ENCODE data around the gene PRSS53. TPM values are rescaled to one million over a fixed set of nuclear protein-coding genes. Genes with fewer than 3 reads are reported as not detected.

Gene PRSS53
- total RNA-seq, 4 donors from 2014 or later, result 0.93 to 1.9 (median 1.6) TPM

- peak; percentile 33 to 41 for DNase-seq
- H3K27me3 ChIP-seq, result no peaks in the 10 kb centered on the region
- WGBS, 2 donors, result 67 to 72% methylated on average over 3 to 8 of the region's 13 CpGs
- TF ChIP-seq CTCF (IDR thresholded peaks at IDR 0.05), result no peak
- TF ChIP-seq POLR2A (IDR thresholded peaks at IDR 0.05), result no peak
- H3K4me1 ChIP-seq, result no peaks in the 10 kb centered on the region
- no peaks in the 10 kb centered on the region for H3K9me3 ChIP-seq
- H3K4me3 ChIP-seq (replicated peaks in 1 of 3), result no peak overlapping the region
- H3K36me3 ChIP-seq, result peaks cover 22 to 25% of the 10 kb centered on the region in 2 donors
- H3K27ac ChIP-seq, result no peak overlapping the region
- intact Hi-C loops (cut with DNase I), result no loop called here
Observed at GRCh38 chr16:31083981-31084380, 4.8 kb downstream of the PRSS53 start.

- no peaks in the 10 kb centered on the region for H3K27me3 ChIP-seq
- no peak overlapping the region for H3K27ac ChIP-seq
- H3K9me3 ChIP-seq, result no peaks in the 10 kb centered on the region
- DNase-seq, result no peak
- peaks cover 27 to 29% of the 10 kb centered on the region in 2 donors for H3K36me3 ChIP-seq
- TF ChIP-seq POLR2A (IDR thresholded peaks at IDR 0.05), result no peak
- no peak for TF ChIP-seq CTCF (IDR thresholded peaks at IDR 0.05)
- intact Hi-C loops (cut with DNase I), result no loop called here
- H3K4me1 ChIP-seq, result no peaks in the 10 kb centered on the region
- H3K4me3 ChIP-seq (replicated peaks in 1 of 3), result no peak overlapping the region
- 75 to 88% methylated on average over 1 to 4 of the region's 5 CpGs for WGBS, 2 donors
Observed at GRCh38 chr16:31083556-31083955, 5.2 kb downstream of the PRSS53 start.

- H3K27me3 ChIP-seq, result no peaks in the 10 kb centered on the region
- no peak for DNase-seq
- no peak for TF ChIP-seq POLR2A (IDR thresholded peaks at IDR 0.05)
- TF ChIP-seq CTCF (IDR thresholded peaks at IDR 0.05), result no peak
- no peak overlapping the region for H3K4me3 ChIP-seq (replicated peaks in 1 of 3)
- H3K36me3 ChIP-seq, result peaks cover 31 to 34% of the 10 kb centered on the region in 2 donors
- H3K9me3 ChIP-seq, result no peaks in the 10 kb centered on the region
- no peaks in the 10 kb centered on the region for H3K4me1 ChIP-seq
- WGBS, 2 donors, result 79% methylated on average over 9 of the region's 9 CpGs
- no peak overlapping the region for H3K27ac ChIP-seq
- intact Hi-C loops (cut with DNase I), result no loop called here
Observed at GRCh38 chr16:31083081-31083480, 5.7 kb downstream of the PRSS53 start.

GRCh38 chr16:31082368-31083045 is 6.2 kb downstream of the PRSS53 start:
- Histone ChIP-seq H3K27ac (no peak overlapping the region), H3K4me3 (replicated peaks in 1 of 3) (no peak overlapping the region), H3K27me3 (no peaks in the 10 kb centered on the region), H3K36me3 (peaks cover 37 to 40% of the 10 kb centered on the region in 2 donors), H3K4me1 (no peaks in the 10 kb centered on the region), H3K9me3 (no peaks in the 10 kb centered on the region)
- WGBS, 2 donors, result 86 to 87% methylated on average over 7 to 9 of the region's 14 CpGs
- TF ChIP-seq CTCF (IDR thresholded peaks at IDR 0.05) (no peak), POLR2A (IDR thresholded peaks at IDR 0.05) (no peak)
- intact Hi-C loops (cut with DNase I), result no loop called here
- DNase-seq, result no peak

- H3K9me3 ChIP-seq, result no peaks in the 10 kb centered on the region
- TF ChIP-seq CTCF (IDR thresholded peaks at IDR 0.05), result no peak
- TF ChIP-seq POLR2A (IDR thresholded peaks at IDR 0.05), result no peak
- no peak overlapping the region for H3K27ac ChIP-seq
- 85 to 90% methylated on average over 16 to 26 of the region's 26 CpGs for WGBS, 2 donors
- no peaks in the 10 kb centered on the region for H3K27me3 ChIP-seq
- peaks cover 45 to 48% of the 10 kb centered on the region in 2 donors for H3K36me3 ChIP-seq
- intact Hi-C loops (cut with DNase I), result no loop called here
- H3K4me3 ChIP-seq (replicated peaks in 1 of 3), result no peak overlapping the region
- H3K4me1 ChIP-seq, result no peaks in the 10 kb centered on the region
- no peak for DNase-seq
Observed at GRCh38 chr16:31081428-31082351, 7.1 kb downstream of the PRSS53 start.
